HepG2 (cell line): ENCODE data around the gene VAC14. TPM values are rescaled to one million over a fixed set of nuclear protein-coding genes. Genes with fewer than 3 reads are reported as not detected.

Experiments used
- ATAC-seq: fragments of 200-7000 bp; cut with Tn5 transposase; 3 replicates; pipeline ENCODE4 v1.9.1; 2020; ENCODE audit warnings: mild to moderate bottlenecking, moderate library complexity
- BruUV-seq: library from RNA; stranded (reverse); fragments of 400-500 nt; replicated peaks from 2 replicates; lab custom pipeline; 2021; lab: Mats Ljungman, UMichigan
- CTCF ChIA-PET: fragments of 300-600 bp; formaldehyde crosslinking; extraction: SDS; loops from one replicate; lab custom pipeline; 2021; ENCODE audit warnings: low total read pairs, inconsistent platforms, low intra/inter-chr PET ratio; lab: Yijun Ruan, JAX
- POLR2A ChIA-PET: fragments of 350-600 bp; sonication (Branson Sonifier 250); formaldehyde crosslinking; loops from one replicate; lab custom pipeline; 2020; ENCODE audit warnings: antibody characterized with exemption, inconsistent platforms; lab: Yijun Ruan, JAX
- DNase-seq: peaks from one replicate; pipeline ENCODE4 v3.0.0-alpha.2; 2015; ENCODE audit warnings: low spot score
- FAIRE-seq: peaks from 3 replicates; lab custom pipeline; 2011; peaks lifted over from hg19 to GRCh38; lab: Jason Lieb, UNC
- H2AFZ ChIP-seq: one replicate; pipeline ENCODE4 v1.6.1; 2011; ENCODE audit warnings: low read length, inconsistent platforms
- H3K27ac ChIP-seq: fragments of 300-600 bp; 3 replicates; pipeline ENCODE4 v1.8.0; 2011; ENCODE audit warnings: mixed run types, mild to moderate bottlenecking, mixed read lengths, low read length, inconsistent platforms; ENCODE audit not compliant: insufficient read depth; ENCODE audit errors: extremely low read length
- H3K27me3 ChIP-seq, 2 experiments: fragments of 200-600 bp in 1 of 2; 2 replicates in 1 of 2; 3 replicates in 1 of 2; pipeline versions ENCODE4 v1.6.0 to v1.8.0; 2011; ENCODE audit warnings: low read length in 2 of 2, mild to moderate bottlenecking in 2 of 2, moderate library complexity in 2 of 2, inconsistent platforms in 1 of 2; ENCODE audit not compliant: insufficient read depth in 2 of 2, control insufficient read depth in 1 of 2
- H3K36me3 ChIP-seq, 2 experiments: fragments of 200-600 bp in 1 of 2; replicated peaks in 1 of 2; 2 replicates in 1 of 2; 3 replicates in 1 of 2; pipeline versions ENCODE4 v1.5.1 to v1.8.0; 2011; ENCODE audit warnings: low read length in 2 of 2, inconsistent platforms in 1 of 2; ENCODE audit not compliant: insufficient read depth in 2 of 2, control insufficient read depth in 1 of 2
- H3K4me1 ChIP-seq: 2 replicates; pipeline ENCODE4 v1.5.1; 2012; ENCODE audit warnings: low read length, inconsistent platforms; ENCODE audit not compliant: insufficient read depth
- H3K4me2 ChIP-seq: 2 replicates; pipeline ENCODE4 v1.6.0; 2011; ENCODE audit warnings: low read depth, low read length, inconsistent platforms
- H3K4me3 ChIP-seq, 3 experiments: fragments of 200-600 bp in 1 of 3; sonication (generic), shearing (Covaris generic) in 1 of 3; replicated peaks in 1 of 3; 2 replicates each; pipeline ENCODE4 v1.5.1; 2011 to 2016; ENCODE audit warnings: low read length in 3 of 3, inconsistent platforms in 2 of 3, low read depth in 2 of 3, mild to moderate bottlenecking in 2 of 3, control low read depth in 1 of 3, mixed read lengths in 1 of 3; ENCODE audit not compliant: insufficient read depth in 1 of 3
- H3K79me2 ChIP-seq: one replicate; pipeline ENCODE4 v1.6.1; 2011; ENCODE audit warnings: low read length, inconsistent platforms; ENCODE audit not compliant: insufficient read depth
- H3K9ac ChIP-seq: 2 replicates; pipeline ENCODE4 v1.6.0; 2011; ENCODE audit warnings: mild to moderate bottlenecking, low read depth, low read length, inconsistent platforms; ENCODE audit not compliant: insufficient read depth
- H3K9me3 ChIP-seq: 2 replicates; pipeline ENCODE4 v1.5.1; 2012; ENCODE audit warnings: mild to moderate bottlenecking, low read length
- H4K20me1 ChIP-seq: 2 replicates; pipeline ENCODE4 v1.6.0; 2011; ENCODE audit warnings: inconsistent platforms, mild to moderate bottlenecking, low read length, moderate library complexity; ENCODE audit not compliant: insufficient read depth
- AGO2 ChIP-seq: fragments of 200-400 bp; formaldehyde crosslinking; optimal IDR thresholded peaks from 2 replicates; pipeline ENCODE3; 2017; ENCODE audit warnings: mild to moderate bottlenecking, low read depth, low read length, moderate library complexity
- IRF9 ChIP-seq: sonication (generic); formaldehyde crosslinking; IDR thresholded peaks from 2 replicates; pipeline ENCODE4 v1.8.0; 2022; ENCODE audit warnings: missing genetic modification reagents, mild to moderate bottlenecking, borderline replicate concordance
- KDM5B ChIP-seq: sonication (generic); formaldehyde crosslinking; IDR thresholded peaks from 2 replicates; pipeline ENCODE4 v1.4.0; 2020; ENCODE audit warnings: missing genetic modification reagents, mild to moderate bottlenecking, borderline replicate concordance
- RFX1 ChIP-seq: fragments of 450-650 bp; IDR thresholded peaks from 2 replicates; pipeline ENCODE4 v1.6.1; 2017
- RFX3 ChIP-seq: IDR thresholded peaks from 2 replicates; pipeline ENCODE4 v1.6.1; 2016; ENCODE audit warnings: missing biosample characterization, missing genetic modification reagents
- SALL1 ChIP-seq: sonication (generic); formaldehyde crosslinking; IDR thresholded peaks from 2 replicates; pipeline ENCODE4 v1.8.0; 2022; ENCODE audit warnings: mild to moderate bottlenecking, missing genetic modification reagents
- TFAP4 ChIP-seq: sonication (generic); IDR thresholded peaks from 2 replicates; pipeline ENCODE4 v1.6.1; 2016; ENCODE audit warnings: low read depth, borderline replicate concordance
- ZFP91 ChIP-seq: sonication (generic); formaldehyde crosslinking; IDR thresholded peaks from 2 replicates; pipeline ENCODE4 v1.9.0; 2022; ENCODE audit warnings: missing genetic modification reagents, mild to moderate bottlenecking, borderline replicate concordance
- ZNF687 ChIP-seq: sonication (generic); formaldehyde crosslinking; IDR thresholded peaks from 2 replicates; pipeline ENCODE4 v1.5.1; 2020; ENCODE audit warnings: mild to moderate bottlenecking, missing genetic modification reagents, moderate library complexity
- ZNF770 ChIP-seq: sonication (generic); formaldehyde crosslinking; IDR thresholded peaks from 2 replicates; pipeline ENCODE4 v1.5.0; 2020; ENCODE audit warnings: mild to moderate bottlenecking, missing genetic modification reagents
- ZNF792 ChIP-seq: IDR thresholded peaks from 2 replicates; pipeline ENCODE4 v1.6.1; 2016
- ZNF839 ChIP-seq: sonication (generic); formaldehyde crosslinking; IDR thresholded peaks from 2 replicates; pipeline ENCODE4 v1.4.0; 2020; ENCODE audit warnings: missing genetic modification reagents, mild to moderate bottlenecking, borderline replicate concordance
- WGBS: methylation state at CpG from one replicate; pipeline ENCODE4 v1.1.6; 2017; ENCODE audit warnings: low lambda C conversion rate; 5-methylcytosine and 5-hydroxymethylcytosine counted together
- in situ Hi-C: cut with HindIII; loops from 2 replicates; pipeline ENCODE4 v1.10.0; 2017; ENCODE audit warnings: low pct_unique_long_range_greater_than_20kb; ENCODE audit not compliant: extremely low pct_ligation_motif_present
- intact Hi-C: fragments of 100-400 bp; cut with micrococcal nuclease; formaldehyde crosslinking; loops from one replicate; pipeline ENCODE4 v1.10.0; 2022; ENCODE audit not compliant: unreplicated experiment
- polyA plus RNA-seq, 8 experiments: library from polyadenylated mRNA; depleted of rRNA in 3 of 8; stranded (reverse) in 7 of 8; unstranded in 1 of 8; fragments of >200 nt; fragmentation: Illumina TruSeq in 4 of 8; extraction: Trizol in 4 of 8; gene quantifications; 2 replicates each; pipeline versions ENCODE4 v1.2.1 to v1.2.3, GENCODE V29; 2011 to 2016; ENCODE audit warnings: low read depth in 4 of 8, missing spikeins in 1 of 8, mixed read lengths in 1 of 8; ENCODE audit not compliant: insufficient read depth in 1 of 8
- total RNA-seq, 5 experiments: library from RNA; depleted of rRNA; stranded (reverse); fragments of >200 nt; fragmentation: Illumina TruSeq; extraction: Trizol; gene quantifications; 2 replicates each; pipeline ENCODE4 v1.2.3, GENCODE V29; 2016; ENCODE audit warnings: low read depth in 1 of 5

The VAC14 gene
- total and polyA plus RNA-seq, 2 of the 13 experiments (the other 11 are each of a cell fraction or from before 2014, with no cell fraction given), result 23.5 to 24.6 TPM

- peak overlapping the region; percentile 14; the same call in 1 of the 2 replicates for H3K9ac ChIP-seq
- H3K4me2 ChIP-seq, result no peak overlapping the region
- WGBS, result 97% methylated on average over 12 of the region's 16 CpGs
- H3K36me3 ChIP-seq, result peaks cover 0 to 2% of the 10 kb centered on the region in 2 experiments; a peak in 3 of 5 replicates
- no peaks in the 10 kb centered on the region for H4K20me1 ChIP-seq
- POLR2A ChIA-PET, result interaction anchor here (0.9 to 2.1 kb wide), 4 partner anchors 11 to 68 kb away, joined by 3 to 11 read pairs (median 4); no protein-coding TSS in a partner anchor
- CTCF ChIA-PET, result no interaction called here
- no peaks in the 10 kb centered on the region for H3K79me2 ChIP-seq
- peaks cover 55% of the 10 kb centered on the region for H3K4me1 ChIP-seq
- DNase-seq (no peak), ATAC-seq (no peak), FAIRE-seq (no peak)
- in situ Hi-C loops, result no loop called here
- peak overlapping the region; percentile 31 for H3K27ac ChIP-seq
- H3K4me3 ChIP-seq, result no peak overlapping the region
- intact Hi-C loops, result no loop called here
- no peaks in the 10 kb centered on the region for H3K27me3 ChIP-seq
- no TSS peak for BruUV-seq
- no peaks in the 10 kb centered on the region for H3K9me3 ChIP-seq
- H2AFZ ChIP-seq, result no peak overlapping the region
- TF ChIP-seq ZNF839 (CRISPR knock-in tag), result no peak
- TF ChIP-seq KDM5B (CRISPR knock-in tag), result peak; percentile 48; the same call in 1 of the 2 replicates
- peak; percentile 25; the same call in 1 of the 2 replicates for TF ChIP-seq TFAP4
- no peak for TF ChIP-seq ZNF770 (CRISPR knock-in tag)
- TF ChIP-seq SALL1 (CRISPR knock-in tag), result peak; percentile 40; the same call in 1 of the 2 replicates
- peak; percentile 31 for TF ChIP-seq AGO2
- 0 out of 2 replicates have a peak, but pooled peaks have one; percentile 24 for TF ChIP-seq IRF9 (CRISPR knock-in tag)
- peak; percentile 36; the same call in 1 of the 2 replicates for TF ChIP-seq ZFP91
- TF ChIP-seq ZNF687 (CRISPR knock-in tag), result peak; percentile 80
- peak; percentile 55; the same call in 1 of the 2 replicates for TF ChIP-seq RFX1
- TF ChIP-seq RFX3 (CRISPR knock-in tag), result peak; percentile 37; the same call in 1 of the 2 replicates
- no peak for TF ChIP-seq ZNF792 (CRISPR knock-in tag)
Measured at GRCh38 chr16:70749681-70750601, 51.0 kb downstream of the VAC14 start.
